HG02943 (cell line): ENCODE data around the gene PSMC4.

Source experiments
- ATAC-seq: cut with Tn5 transposase; IDR thresholded peaks from one replicate; pipeline ENCODE4 v1.9.1; 2021; ENCODE audit warnings: mild to moderate bottlenecking, low read depth, moderate library complexity; ENCODE audit not compliant: unreplicated experiment

The PSMC4 gene

GRCh38 chr19:39970675-39971379 lies at the start of gene PSMC4:
Gene PSMC4 (plus strand): TSS chr19:39971165. CDS start chr19:39971203, 38 bp downstream.
- peak; percentile 89 for ATAC-seq

- ATAC-seq: no peak
Measured at GRCh38 chr19:39923862-39924261, 47.1 kb upstream of the PSMC4 start.

- ATAC-seq: no peak
Measured at GRCh38 chr19:39924389-39924788, 46.6 kb upstream of the PSMC4 start.

- no peak for ATAC-seq
Measured at GRCh38 chr19:39924952-39925351, 46.0 kb upstream of the PSMC4 start.

GRCh38 chr19:39926170-39926760 lies 44.7 kb upstream of the PSMC4 start:
- no peak for ATAC-seq

GRCh38 chr19:39927076-39927475 lies 43.9 kb upstream of the PSMC4 start:
- ATAC-seq: no peak

DNA sequence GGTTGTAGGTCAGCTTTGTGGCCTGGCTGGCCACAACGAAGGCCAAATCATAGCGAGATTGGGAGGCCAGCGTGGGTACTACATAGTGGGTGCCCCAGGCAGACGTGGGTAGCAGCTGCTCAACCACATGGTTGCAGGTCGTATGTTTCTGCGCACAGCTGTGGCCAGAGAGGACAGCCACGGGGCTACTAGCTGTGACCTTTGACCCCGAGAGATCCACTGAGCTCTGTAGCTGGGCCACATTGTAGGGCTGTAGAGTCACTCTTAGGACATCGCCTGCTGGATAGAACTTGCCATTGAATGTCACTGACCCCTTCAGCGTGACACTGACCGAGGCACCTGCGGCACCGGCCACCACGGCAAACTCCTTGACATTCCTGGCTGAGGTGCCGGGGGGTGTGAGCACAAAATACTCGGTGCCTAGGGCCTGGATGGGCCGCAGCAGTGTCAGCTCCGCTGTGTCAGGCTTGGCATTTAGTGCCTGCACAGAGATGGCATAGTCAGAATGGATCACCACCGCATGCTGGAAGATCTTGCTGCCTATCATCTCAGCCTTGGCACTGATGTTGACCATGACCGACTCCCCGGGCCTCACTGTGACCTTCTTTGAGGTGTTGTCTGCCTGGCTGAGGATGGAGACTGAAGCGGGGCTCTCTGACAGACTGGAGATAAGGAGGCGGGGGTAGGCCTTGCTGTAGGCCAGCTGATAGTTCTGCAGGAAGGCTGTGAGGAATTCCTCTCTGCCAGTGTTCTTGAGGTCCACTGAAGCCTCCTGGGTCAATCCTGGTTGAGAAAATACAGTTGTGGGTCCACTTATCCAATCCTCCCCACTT lies 43.2 kb upstream of the PSMC4 start:
- no peak for ATAC-seq

GRCh38 chr19:39928357-39928725 lies 42.6 kb upstream of the PSMC4 start:
- no peak for ATAC-seq

- ATAC-seq: no peak
Measured at GRCh38 chr19:39929750-39930149, 41.2 kb upstream of the PSMC4 start.

DNA sequence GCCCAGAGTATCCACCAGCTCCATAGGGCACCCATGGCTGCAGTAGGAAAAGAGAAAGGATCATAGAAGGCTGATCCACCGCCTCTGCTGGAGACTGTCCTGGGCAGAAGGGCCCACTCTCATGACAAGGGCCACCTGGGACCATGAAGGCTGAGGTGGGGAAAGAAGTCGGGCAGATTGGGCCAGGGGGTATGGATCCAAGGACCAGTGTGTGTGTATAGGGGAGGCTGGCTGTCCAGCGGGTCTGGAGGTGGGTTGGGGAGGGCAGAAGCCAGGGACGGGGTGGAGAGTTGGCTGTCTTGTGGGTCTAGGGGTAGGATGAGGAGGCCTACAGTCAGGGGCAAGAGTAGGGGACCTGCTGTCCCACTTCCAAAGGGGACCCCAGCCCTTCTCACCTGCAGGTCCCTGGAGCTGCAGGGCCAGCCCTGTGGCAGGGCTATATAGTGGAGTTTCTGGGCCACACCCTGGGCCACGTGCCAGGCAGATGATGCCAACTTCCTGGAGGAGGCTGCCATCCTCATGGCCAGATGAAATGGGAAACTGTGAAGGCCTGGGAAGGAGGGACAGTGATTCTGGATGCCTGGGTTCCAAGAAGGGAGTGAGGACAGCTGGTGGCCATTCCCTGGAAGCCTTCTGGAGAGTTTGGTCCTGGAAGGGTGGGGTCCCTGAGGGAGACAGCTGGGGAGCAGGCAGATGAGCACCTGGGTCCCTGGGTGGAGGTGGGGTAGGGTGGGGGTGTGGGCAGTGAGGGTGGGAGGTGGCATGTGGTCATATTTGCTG lies 36.2 kb upstream of the PSMC4 start, which contains the start of gene FCGBP:
Gene FCGBP (minus strand): TSS at position 51 of the 780 bp plus-strand sequence.
- no peak for ATAC-seq

- ATAC-seq: no peak
Measured at GRCh38 chr19:39935364-39935661, 35.7 kb upstream of the PSMC4 start.

DNA sequence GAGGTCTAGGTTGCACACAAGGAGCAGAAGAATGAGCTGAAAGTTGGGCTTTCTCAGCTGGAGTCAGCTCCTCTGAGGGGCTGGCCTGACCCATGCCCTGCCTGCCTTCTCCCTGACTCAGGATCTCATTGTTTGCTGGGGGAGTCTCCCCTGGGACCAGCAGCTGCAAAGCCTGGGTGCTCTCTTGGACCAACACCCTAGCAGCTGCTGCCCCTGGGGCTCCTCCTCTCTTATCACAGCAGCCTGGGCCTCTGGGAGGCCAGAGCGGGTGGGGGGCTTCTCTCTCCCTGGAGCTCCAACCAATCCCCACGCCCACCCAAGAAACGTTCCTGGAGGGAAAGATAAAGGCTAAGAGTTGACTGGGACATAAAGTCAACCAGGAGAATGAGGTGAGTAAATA lies 34.9 kb upstream of the PSMC4 start:
- no peak for ATAC-seq

GRCh38 chr19:39936622-39937021 lies 34.3 kb upstream of the PSMC4 start:
- no peak for ATAC-seq

DNA sequence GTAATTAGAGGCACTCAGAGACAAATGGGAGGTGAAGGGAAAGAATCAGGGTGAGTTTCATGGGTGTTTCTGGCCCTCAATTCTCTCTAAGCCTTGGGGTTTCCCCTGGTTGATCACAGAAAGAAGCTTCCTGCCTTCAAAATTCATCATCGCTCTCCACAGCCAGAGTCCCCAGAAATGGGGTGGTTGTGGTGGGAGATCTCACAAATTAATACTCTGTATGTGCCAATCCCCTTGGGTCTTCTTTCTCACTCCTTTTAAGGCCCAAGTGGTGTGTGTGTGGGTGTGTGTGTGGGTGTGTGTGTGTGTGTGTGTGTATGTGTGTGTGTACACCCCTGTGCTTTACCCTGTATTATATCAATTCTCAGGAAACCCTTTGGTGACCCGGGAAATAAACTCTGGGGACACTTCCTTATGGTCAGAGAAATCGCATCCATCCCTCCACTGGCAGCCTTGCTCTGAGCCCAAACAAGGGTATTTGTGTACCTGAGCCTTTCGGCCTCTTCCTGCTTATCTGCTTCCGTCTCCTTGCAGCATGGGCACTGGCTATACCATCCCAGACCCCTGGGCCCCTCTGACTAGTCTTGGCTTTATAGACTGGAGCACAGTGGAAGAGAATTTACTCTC lies 33.8 kb upstream of the PSMC4 start:
- ATAC-seq: no peak

GRCh38 chr19:39937787-39938186 lies 33.2 kb upstream of the PSMC4 start:
- ATAC-seq: no peak

DNA sequence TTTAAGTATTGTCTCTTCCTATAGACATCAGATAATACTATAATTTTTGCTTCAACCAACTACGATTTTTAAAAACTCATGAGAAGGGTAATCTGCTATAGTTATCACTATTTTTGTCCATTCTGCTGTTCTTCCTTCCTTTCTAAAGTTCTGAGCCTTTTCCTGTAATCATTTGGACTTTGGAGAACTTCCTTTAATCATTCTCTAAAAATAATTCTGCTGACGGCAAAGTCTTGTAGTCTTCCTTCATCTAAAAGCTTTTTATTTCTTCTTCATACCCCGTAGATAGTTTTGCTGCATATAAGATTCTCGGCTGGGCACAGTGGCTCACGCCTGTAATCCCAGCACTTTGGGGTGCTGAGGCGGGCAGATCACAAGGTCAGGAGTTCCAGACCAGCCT lies 31.4 kb upstream of the PSMC4 start:
- ATAC-seq: no peak

DNA sequence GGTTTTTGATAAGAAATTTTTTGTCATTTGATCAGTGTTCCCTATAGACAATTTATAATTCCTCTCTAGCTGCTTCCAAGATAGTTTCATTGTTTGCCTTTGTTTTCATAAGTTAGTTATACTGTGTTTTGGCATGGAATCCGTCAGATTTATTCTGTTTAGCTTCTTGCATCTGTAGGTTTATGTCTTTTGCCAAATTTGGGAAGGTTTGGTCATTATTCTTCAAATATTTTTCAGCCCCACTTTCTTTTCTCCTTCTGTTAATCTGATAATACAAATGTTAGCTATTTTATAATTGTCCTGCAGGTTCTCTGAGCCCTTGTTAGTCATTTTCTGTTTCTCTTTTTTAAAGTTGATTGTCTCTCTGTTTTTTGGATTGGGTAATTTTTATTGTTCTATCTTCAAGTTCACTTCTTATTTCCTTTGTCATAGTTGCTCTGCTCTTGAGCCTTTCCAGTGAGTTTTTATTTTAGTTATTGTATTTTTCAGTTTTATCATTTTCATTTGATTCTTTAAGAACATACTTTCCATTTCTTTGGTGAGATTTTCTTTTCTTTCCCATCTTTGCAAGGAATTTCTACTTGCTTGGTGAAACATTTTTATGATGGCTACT lies 30.6 kb upstream of the PSMC4 start:
- ATAC-seq: no peak

GRCh38 chr19:39941151-39941550 lies 29.8 kb upstream of the PSMC4 start:
- ATAC-seq: no peak

- peak; percentile 45 for ATAC-seq
Measured at GRCh38 chr19:39941615-39942365, 29.2 kb upstream of the PSMC4 start.
